Colonic mucosa (tissue), 4 donors: ENCODE measurements around the gene CALHM2. TPM values are rescaled to one million over a fixed set of nuclear protein-coding genes. Genes with fewer than 3 reads are reported as not detected.

Source experiments
- DNase-seq: peaks from one replicate; pipeline ENCODE4 v3.0.0-alpha.2; 2020
- H3K27ac ChIP-seq: fragments of 200-600 bp; one replicate; pipeline ENCODE4 v1.8.0; 2021
- H3K27me3 ChIP-seq: fragments of 200-600 bp; one replicate; pipeline ENCODE4 v1.8.0; 2021
- H3K36me3 ChIP-seq: fragments of 200-600 bp; one replicate; pipeline ENCODE4 v1.8.0; 2021
- H3K4me1 ChIP-seq: fragments of 200-600 bp; one replicate; pipeline ENCODE4 v1.8.0; 2021; ENCODE audit warnings: mild to moderate bottlenecking
- H3K4me3 ChIP-seq: fragments of 200-600 bp; one replicate; pipeline ENCODE4 v1.8.0; 2021
- H3K9ac ChIP-seq, 2 donors: one replicate each; pipeline ENCODE4 v1.7.0; 2013; ENCODE audit warnings: control low read depth in 2 of 2, low read depth in 2 of 2, low read length in 2 of 2
- H3K9me3 ChIP-seq: fragments of 200-600 bp; one replicate; pipeline ENCODE4 v1.8.0; 2021
- intact Hi-C: fragments of 100-400 bp; cut with DNase I; formaldehyde crosslinking; loops from one replicate; pipeline ENCODE4 v1.14.1; 2022
- total RNA-seq, 2 donors: library from RNA; stranded (reverse); fragmentation: NEBNext Ultra II Directional in 1 of 2; extraction: Animal tissue kit (Norgen Biotek cat#: 25700) in 1 of 2; gene quantifications; one replicate each; pipeline ENCODE4 v1.2.1, GENCODE V29; 2021
- TF ChIP-seq, protein P1 (sequence below): fragments of 200-600 bp; IDR thresholded peaks from one replicate; pipeline ENCODE4 v1.8.0; 2022; ENCODE audit warnings: antibody characterized with exemption, mild to moderate bottlenecking
- donor health status: healthy.
- donor health status: DM: no; HTN: no; CAD: no.
- donor health status: DM: no; HTN: no; CAD: no.

CALHM2 gene
- total RNA-seq, 2 donors from 2014 or later: 3.5 to 8.0 TPM

- DNase-seq: no peak
- Histone ChIP-seq H3K27ac (no peak overlapping the region), H3K9ac (no peak overlapping the region), H3K27me3 (peaks cover 29% of the 10 kb centered on the region), H3K4me3 (no peak overlapping the region), H3K4me1 (no peaks in the 10 kb centered on the region), H3K9me3 (no peaks in the 10 kb centered on the region), H3K36me3 (no peaks in the 10 kb centered on the region)
- intact Hi-C loops: no loop called here
- TF ChIP-seq, protein P1, sequence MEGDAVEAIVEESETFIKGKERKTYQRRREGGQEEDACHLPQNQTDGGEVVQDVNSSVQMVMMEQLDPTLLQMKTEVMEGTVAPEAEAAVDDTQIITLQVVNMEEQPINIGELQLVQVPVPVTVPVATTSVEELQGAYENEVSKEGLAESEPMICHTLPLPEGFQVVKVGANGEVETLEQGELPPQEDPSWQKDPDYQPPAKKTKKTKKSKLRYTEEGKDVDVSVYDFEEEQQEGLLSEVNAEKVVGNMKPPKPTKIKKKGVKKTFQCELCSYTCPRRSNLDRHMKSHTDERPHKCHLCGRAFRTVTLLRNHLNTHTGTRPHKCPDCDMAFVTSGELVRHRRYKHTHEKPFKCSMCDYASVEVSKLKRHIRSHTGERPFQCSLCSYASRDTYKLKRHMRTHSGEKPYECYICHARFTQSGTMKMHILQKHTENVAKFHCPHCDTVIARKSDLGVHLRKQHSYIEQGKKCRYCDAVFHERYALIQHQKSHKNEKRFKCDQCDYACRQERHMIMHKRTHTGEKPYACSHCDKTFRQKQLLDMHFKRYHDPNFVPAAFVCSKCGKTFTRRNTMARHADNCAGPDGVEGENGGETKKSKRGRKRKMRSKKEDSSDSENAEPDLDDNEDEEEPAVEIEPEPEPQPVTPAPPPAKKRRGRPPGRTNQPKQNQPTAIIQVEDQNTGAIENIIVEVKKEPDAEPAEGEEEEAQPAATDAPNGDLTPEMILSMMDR: no peak
These were observed 45.2 kb upstream of the CALHM2 start for GRCh38 chr10:103497161-103497915.

DNA sequence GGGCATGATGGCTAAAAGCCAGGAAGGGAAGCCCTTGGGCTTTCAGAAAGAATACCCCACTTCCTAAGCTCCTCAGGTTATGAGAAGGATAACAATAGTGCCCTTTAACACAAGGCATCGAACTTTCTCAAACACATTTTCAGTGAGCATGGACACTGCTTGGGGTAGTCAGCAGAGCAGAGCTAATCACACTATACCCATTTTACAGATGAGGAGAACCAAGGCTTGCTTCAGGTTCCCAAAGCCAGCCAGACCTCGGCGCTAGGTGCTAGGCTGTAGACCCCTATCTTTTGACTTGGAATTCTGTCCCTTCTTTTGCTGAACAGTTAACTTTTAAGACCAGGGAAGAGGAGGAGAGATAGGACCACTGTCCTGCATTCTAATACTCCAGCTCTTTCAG is 43.2 kb upstream of the CALHM2 start:
- TF ChIP-seq, protein P1: no peak
- intact Hi-C loops: no loop called here

DNA sequence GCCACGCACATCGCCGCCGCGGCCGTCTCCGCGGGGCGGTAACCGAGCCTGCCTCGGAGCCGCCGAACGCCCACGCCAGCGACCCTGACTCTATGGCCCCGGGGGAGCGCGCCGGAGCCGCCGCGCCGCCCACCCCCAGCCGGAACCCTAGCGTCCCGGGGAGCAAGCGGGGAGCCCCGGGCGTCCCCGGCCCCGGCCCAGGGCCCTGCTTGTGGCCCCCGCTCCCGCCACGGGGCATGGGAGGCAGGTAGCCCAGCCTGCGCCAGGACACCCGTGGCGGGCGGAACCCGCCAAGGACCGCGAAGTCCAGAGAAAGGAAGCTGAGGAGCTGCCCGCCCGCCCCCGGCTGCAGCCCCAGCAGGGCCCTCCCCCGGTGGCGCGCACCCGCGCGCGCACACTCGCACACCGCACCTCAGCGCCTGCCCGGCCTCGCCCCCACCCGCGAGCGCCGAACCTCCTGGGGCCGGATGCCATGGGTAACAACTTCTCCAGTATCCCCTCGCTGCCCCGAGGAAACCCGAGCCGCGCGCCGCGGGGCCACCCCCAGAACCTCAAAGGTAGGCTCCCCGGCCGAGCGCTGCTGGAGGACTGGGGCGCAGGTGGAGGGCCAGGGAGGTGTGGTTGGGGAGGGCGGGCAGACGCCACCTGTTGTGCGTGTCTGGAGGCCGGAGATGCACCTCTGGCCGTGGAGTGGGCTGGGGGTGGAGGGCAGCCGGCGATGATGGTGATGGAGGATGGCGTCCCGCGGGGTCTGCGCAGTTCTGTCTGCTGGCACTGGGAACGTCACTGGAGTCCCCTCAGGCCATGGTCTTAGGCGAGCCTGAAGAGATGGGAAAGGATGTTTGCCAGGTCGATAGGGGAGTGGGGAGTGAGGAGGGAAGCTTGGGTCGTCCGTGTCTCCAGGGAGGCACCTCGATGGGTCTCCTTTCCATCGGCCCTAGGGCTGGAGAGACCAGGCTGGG is 42.0 kb upstream of the CALHM2 start:
- Histone ChIP-seq H3K4me1 (no peaks in the 10 kb centered on the region), H3K4me3 (peak overlapping the region; percentile 59), H3K36me3 (no peaks in the 10 kb centered on the region), H3K27ac (no peak overlapping the region), H3K9me3 (no peaks in the 10 kb centered on the region), H3K9ac (peak overlapping the region in 1 of 2 donors; percentile 26), H3K27me3 (peaks cover 29% of the 10 kb centered on the region)
- intact Hi-C loops: no loop called here
- TF ChIP-seq, protein P1: no peak
- DNase-seq: no peak

More for the DNA sequence above, 43.2 kb upstream of the CALHM2 start:
- Histone ChIP-seq H3K27me3 (peaks cover 29% of the 10 kb centered on the region), H3K4me3 (no peak overlapping the region), H3K27ac (no peak overlapping the region), H3K9me3 (no peaks in the 10 kb centered on the region), H3K4me1 (no peaks in the 10 kb centered on the region), H3K36me3 (no peaks in the 10 kb centered on the region), H3K9ac (no peak overlapping the region)
- DNase-seq: no peak

GRCh38 chr10:103493362-103493915 is 41.3 kb upstream of the CALHM2 start, which contains the start of gene NEURL1:
TSS of gene NEURL1 (plus strand) at chr10:103493705. CDS start at chr10:103494388, 683 bp downstream.
- H3K9ac ChIP-seq: peak within 1 kb of the TSS in 1 of 2 donors; percentile 26
- no peaks in the 10 kb centered on the region for H3K36me3 ChIP-seq
- no peak within 1 kb of the TSS for H3K27ac ChIP-seq
- H3K4me3 ChIP-seq: peak within 1 kb of the TSS; percentile 59
- peaks cover 29% of the 10 kb centered on the region for H3K27me3 ChIP-seq
- TF ChIP-seq, protein P1: no peak
- H3K4me1 ChIP-seq: no peaks in the 10 kb centered on the region
- DNase-seq: no peak
- H3K9me3 ChIP-seq: no peaks in the 10 kb centered on the region
- intact Hi-C loops: no loop called here

- Histone ChIP-seq H3K36me3 (no peaks in the 10 kb centered on the region), H3K9me3 (no peaks in the 10 kb centered on the region), H3K27me3 (peaks cover 29% of the 10 kb centered on the region), H3K4me3 (no peak overlapping the region), H3K9ac (no peak overlapping the region), H3K27ac (no peak overlapping the region), H3K4me1 (no peaks in the 10 kb centered on the region)
- DNase-seq: no peak
- TF ChIP-seq, protein P1: no peak
- intact Hi-C loops: no loop called here
These were observed 40.6 kb upstream of the CALHM2 start for GRCh38 chr10:103492655-103493261.
